Muscle layer of colon (tissue), 2 donors: ENCODE results near the gene ARPC1A.
"Not testable (repeated sequence)": the region's sequence is repeated elsewhere in the genome, so short reads cannot be mapped to it uniquely, and the experiment has no call there.

Experiments used
- H3K27ac ChIP-seq: one replicate; pipeline ENCODE4 v1.7.0; 2013; ENCODE audit warnings: low read depth, mild to moderate bottlenecking, low read length, moderate library complexity
- H3K27me3 ChIP-seq, 2 donors: one replicate each; pipeline ENCODE4 v1.7.0; 2013; ENCODE audit warnings: low read length in 2 of 2, mild to moderate bottlenecking in 2 of 2; ENCODE audit not compliant: insufficient read depth in 2 of 2, control insufficient read depth in 1 of 2
- H3K36me3 ChIP-seq: one replicate; pipeline ENCODE4 v1.7.0; 2013; ENCODE audit warnings: mild to moderate bottlenecking, low read length; ENCODE audit not compliant: insufficient read depth
- H3K4me1 ChIP-seq: one replicate; pipeline ENCODE4 v1.7.0; 2013; ENCODE audit warnings: mild to moderate bottlenecking, low read length; ENCODE audit not compliant: insufficient read depth
- H3K4me3 ChIP-seq, 2 donors: one replicate each; pipeline ENCODE4 v1.7.0; 2013; ENCODE audit warnings: low read length in 2 of 2, low read depth in 1 of 2, mild to moderate bottlenecking in 1 of 2, moderate library complexity in 1 of 2
- H3K9ac ChIP-seq: one replicate; pipeline ENCODE4 v1.7.0; 2013; ENCODE audit warnings: low read length
- H3K9me3 ChIP-seq: one replicate; pipeline ENCODE4 v1.7.0; 2013; ENCODE audit warnings: mild to moderate bottlenecking, low read length
- donor health status: abdominal sarcoma.
- donor health status: Adenocarcinoma of cecum.

ARPC1A gene

GRCh38 chr7:99372275-99373090 lies 46.8 kb downstream of the ARPC1A start:
- Histone ChIP-seq H3K4me1 (peaks cover 4% of the 10 kb centered on the region), H3K27me3 (no peaks in the 10 kb centered on the region), H3K36me3 (no peaks in the 10 kb centered on the region), H3K4me3 (no peak overlapping the region), H3K9ac (no peak overlapping the region), H3K9me3 (no peaks in the 10 kb centered on the region), H3K27ac (peak overlapping the region; percentile 32)

GRCh38 chr7:99373091-99374066 lies 47.7 kb downstream of the ARPC1A start:
- peaks cover 4% of the 10 kb centered on the region for H3K4me1 ChIP-seq
- no peaks in the 10 kb centered on the region for H3K36me3 ChIP-seq
- no peak overlapping the region for H3K9ac ChIP-seq
- no peaks in the 10 kb centered on the region for H3K27me3 ChIP-seq
- peak overlapping the region; percentile 56 to 92 for H3K4me3 ChIP-seq
- peak overlapping the region; percentile 86 for H3K27ac ChIP-seq
- H3K9me3 ChIP-seq: no peaks in the 10 kb centered on the region

- H3K4me1 ChIP-seq: peaks cover 10% of the 10 kb centered on the region
- peak within 1 kb of the TSS; percentile 56 to 92 for H3K4me3 ChIP-seq
- no peaks in the 10 kb centered on the region for H3K36me3 ChIP-seq
- H3K27ac ChIP-seq: peak within 1 kb of the TSS; percentile 86
- H3K27me3 ChIP-seq: no peaks in the 10 kb centered on the region
- H3K9ac ChIP-seq: no peak within 1 kb of the TSS
- no peaks in the 10 kb centered on the region for H3K9me3 ChIP-seq
These were observed 48.7 kb downstream of the ARPC1A start, which contains the start of gene ARPC1B for GRCh38 chr7:99374111-99375064. TSS of gene ARPC1B (plus strand) at chr7:99374730. CDS start at chr7:99385715, 10,985 bp downstream.

- H3K4me1 ChIP-seq: peaks cover 18% of the 10 kb centered on the region
- no peak overlapping the region for H3K9ac ChIP-seq
- no peaks in the 10 kb centered on the region for H3K27me3 ChIP-seq
These were observed 49.5 kb downstream of the ARPC1A start for GRCh38 chr7:99375070-99375807.

GRCh38 chr7:99379043-99379577 lies 53.4 kb downstream of the ARPC1A start:
- Histone ChIP-seq H3K36me3 (no peaks in the 10 kb centered on the region), H3K4me1 (peaks cover 34% of the 10 kb centered on the region), H3K9ac (no peak overlapping the region), H3K27ac (peak overlapping the region; percentile 77), H3K9me3 (no peaks in the 10 kb centered on the region), H3K27me3 (no peaks in the 10 kb centered on the region), H3K4me3 (peak overlapping the region in 1 of 2 donors; percentile 44)

More at GRCh38 chr7:99375070-99375807, 49.5 kb downstream of the ARPC1A start:
- H3K4me3 ChIP-seq: peak overlapping the region; percentile 56 to 92
- H3K36me3 ChIP-seq: no peaks in the 10 kb centered on the region
- no peaks in the 10 kb centered on the region for H3K9me3 ChIP-seq
- peak overlapping the region; percentile 86 for H3K27ac ChIP-seq

- H3K27me3 ChIP-seq, H3K36me3 ChIP-seq, H3K9ac ChIP-seq, H3K9me3 ChIP-seq: not testable (repeated sequence)
- Histone ChIP-seq H3K4me1 (peaks cover 34% of the 10 kb centered on the region), H3K27ac (peak overlapping the region; percentile 77), H3K4me3 (peak overlapping the region in 1 of 2 donors; percentile 44)
These were observed 54.0 kb downstream of the ARPC1A start for GRCh38 chr7:99379693-99380031.

- no peaks in the 10 kb centered on the region for H3K9me3 ChIP-seq
- no peak overlapping the region for H3K9ac ChIP-seq
- H3K36me3 ChIP-seq: no peaks in the 10 kb centered on the region
- peaks cover 34% of the 10 kb centered on the region for H3K4me1 ChIP-seq
- peak overlapping the region; percentile 77 for H3K27ac ChIP-seq
- H3K27me3 ChIP-seq: no peaks in the 10 kb centered on the region
- H3K4me3 ChIP-seq: peak overlapping the region in 1 of 2 donors; percentile 44
These were observed 54.5 kb downstream of the ARPC1A start for GRCh38 chr7:99380032-99380822.

GRCh38 chr7:99380823-99381663 lies 55.3 kb downstream of the ARPC1A start:
- Histone ChIP-seq H3K27me3 (no peaks in the 10 kb centered on the region), H3K4me1 (peaks cover 31% of the 10 kb centered on the region), H3K4me3 (peak overlapping the region in 1 of 2 donors; percentile 11), H3K9ac (no peak overlapping the region), H3K36me3 (no peaks in the 10 kb centered on the region), H3K27ac (peak overlapping the region; percentile 77), H3K9me3 (no peaks in the 10 kb centered on the region)

- Histone ChIP-seq H3K36me3 (peaks cover 4% of the 10 kb centered on the region), H3K27me3 (no peaks in the 10 kb centered on the region), H3K9me3 (no peaks in the 10 kb centered on the region), H3K27ac (no peak overlapping the region), H3K9ac (no peak overlapping the region), H3K4me3 (no peak overlapping the region), H3K4me1 (peaks cover 29% of the 10 kb centered on the region)
These were observed 56.0 kb downstream of the ARPC1A start for GRCh38 chr7:99381664-99382075.
